Stimulated activated CD4-positive, alpha-beta T cell treated with anti-CD3 and anti-CD28 coated beads, Interleukin-1b, Interleukin-23, amount 100 ng/mL, for 4 hours (primary cell): ENCODE results near the gene DOCK2.
"Not testable (repeated sequence)": the region's sequence is repeated elsewhere in the genome, so short reads cannot be mapped to it uniquely, and the experiment has no call there.

Experiments
- DNase-seq, 2 donors: peaks; one replicate each; pipeline ENCODE4 v3.0.0-alpha.2; 2020; ENCODE audit warnings: low read depth in 2 of 2

Gene DOCK2

DNA sequence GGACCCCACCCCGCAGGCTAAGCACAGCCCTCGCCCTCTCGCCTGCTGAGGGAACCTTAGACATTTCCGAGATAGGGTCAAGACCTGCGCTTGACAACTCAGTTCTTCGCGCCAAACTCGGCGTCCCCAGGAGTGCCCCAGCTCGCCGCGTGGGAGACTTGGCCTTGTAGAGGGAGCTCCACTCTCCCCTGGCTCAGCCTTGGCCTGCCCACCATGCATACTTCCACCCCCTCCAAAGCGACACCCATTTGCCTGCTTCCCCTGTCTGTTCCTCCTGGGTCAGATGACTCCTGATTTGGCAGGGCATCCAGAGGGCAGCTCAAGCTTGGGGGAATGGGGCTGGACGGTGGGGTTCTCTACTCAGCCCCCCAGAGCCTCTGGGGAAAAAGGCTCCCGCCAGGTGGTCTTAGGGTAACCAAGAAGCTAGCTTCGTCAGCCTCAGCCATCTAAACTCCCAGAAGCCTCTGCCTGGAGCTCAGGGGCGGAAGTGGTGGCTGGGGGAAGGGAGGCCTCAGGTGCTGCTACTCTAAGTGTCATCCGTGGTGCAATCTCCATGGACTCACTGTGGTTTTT lies 560 bp downstream of the DOCK2 start:
- DNase-seq = peak; percentile 54 to 58

DNA sequence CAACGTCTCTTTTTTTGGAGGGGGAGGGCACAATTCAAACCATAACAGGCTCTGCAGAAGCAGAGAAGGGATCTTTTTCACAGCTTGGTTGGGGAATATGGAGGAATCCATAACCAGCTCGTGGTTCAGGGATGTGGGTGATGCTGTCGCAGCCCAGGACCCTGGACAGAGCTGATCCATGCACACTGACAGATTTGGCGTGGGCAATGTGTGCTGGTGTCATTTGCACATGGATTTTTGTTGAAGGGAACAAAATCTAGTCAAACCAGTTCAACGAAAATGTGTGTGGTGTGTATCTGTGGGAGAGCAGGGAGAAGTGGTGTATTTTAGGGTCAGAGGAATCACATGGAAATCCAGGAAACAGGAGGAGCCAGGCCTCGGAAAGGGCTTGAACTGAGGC lies 4.2 kb downstream of the DOCK2 start:
- no peak for DNase-seq

DNA sequence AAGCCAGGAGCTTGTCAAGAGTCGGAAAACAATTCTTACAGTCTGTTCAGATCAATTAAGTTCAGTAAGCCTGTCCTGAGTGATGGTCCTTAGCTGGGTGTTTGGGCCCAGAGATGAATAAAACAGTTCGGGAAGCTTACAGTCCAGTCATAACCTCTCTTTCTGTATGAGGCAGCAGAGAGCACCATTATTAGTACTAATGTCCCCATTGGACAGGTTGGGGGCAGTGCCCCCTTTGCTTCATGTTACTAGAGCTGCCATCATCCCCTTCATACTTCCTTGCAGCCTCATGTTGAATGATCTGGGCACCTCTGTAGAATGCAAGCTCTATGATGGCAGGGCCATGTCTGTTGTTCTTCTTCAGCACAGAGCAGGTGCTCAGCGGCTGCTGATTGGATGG lies 9.8 kb downstream of the DOCK2 start:
- DNase-seq = no peak

DNA sequence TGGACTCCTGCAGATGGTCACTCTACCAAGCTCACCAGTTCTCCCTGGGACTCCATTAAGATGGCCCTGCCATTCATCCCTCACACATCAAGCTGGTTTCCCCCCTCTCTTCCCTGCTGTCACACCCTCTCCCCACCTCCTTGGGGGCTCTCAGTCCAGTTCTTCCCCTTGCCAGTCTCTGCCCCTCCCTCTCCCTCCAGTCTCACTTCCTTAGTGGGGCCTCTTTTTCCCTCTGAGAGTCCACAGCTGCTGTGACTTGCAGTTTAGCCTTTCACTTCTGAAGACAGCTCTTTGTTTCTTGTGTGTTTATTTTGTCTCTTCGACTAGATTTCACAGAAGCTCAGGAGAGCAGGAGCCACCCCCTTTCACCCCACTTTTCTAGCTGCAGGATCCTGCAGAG lies 10.5 kb downstream of the DOCK2 start:
- DNase-seq = no peak

DNA sequence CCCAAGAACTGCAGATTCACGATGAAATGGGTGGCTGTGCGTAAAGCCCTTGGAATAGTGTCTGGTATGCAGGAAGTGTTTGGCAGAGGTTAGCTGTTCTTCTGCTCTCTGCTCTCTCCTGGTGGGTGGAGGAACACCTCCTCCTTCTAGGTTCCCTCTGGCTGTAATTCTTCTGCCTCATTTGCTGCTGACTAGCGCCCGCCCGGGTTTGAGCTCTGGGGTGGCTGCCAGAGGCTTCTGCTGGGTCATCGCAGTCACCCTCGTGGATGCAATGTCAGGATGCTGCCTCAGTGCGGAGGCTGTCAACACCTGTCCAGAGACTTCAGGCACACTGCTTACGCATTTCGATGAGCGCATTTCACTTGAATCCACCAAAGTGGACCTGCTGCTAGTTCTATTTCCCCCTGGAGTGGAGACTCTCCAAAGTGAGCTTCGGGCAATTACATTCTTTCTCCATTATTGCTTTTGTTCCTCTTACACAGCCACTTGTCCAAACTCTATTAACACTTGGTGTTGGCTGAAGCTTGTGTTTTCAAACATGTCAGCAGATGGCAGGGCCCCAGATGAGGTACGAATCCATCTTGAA lies 11.7 kb downstream of the DOCK2 start:
- DNase-seq = no peak

DNA sequence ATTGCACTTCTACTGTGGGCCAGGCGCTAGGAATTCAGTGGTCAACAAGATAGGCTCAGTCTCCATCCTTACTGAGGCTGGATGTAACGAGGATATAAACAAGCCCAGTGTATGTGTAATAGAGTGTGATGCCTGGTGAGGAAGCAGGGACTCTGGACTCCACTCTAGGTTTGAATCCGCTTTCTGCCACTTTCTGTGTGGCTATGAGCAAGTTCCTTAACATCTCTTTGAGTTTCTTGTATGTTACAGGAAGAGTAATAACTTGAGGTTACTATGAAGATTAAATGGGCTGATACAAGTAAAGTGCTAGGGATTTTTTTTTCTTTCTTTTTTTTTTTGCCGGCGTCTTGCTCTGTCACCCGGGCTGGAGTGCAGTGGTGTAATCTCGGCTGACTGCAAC lies 12.4 kb downstream of the DOCK2 start:
- no peak for DNase-seq

DNA sequence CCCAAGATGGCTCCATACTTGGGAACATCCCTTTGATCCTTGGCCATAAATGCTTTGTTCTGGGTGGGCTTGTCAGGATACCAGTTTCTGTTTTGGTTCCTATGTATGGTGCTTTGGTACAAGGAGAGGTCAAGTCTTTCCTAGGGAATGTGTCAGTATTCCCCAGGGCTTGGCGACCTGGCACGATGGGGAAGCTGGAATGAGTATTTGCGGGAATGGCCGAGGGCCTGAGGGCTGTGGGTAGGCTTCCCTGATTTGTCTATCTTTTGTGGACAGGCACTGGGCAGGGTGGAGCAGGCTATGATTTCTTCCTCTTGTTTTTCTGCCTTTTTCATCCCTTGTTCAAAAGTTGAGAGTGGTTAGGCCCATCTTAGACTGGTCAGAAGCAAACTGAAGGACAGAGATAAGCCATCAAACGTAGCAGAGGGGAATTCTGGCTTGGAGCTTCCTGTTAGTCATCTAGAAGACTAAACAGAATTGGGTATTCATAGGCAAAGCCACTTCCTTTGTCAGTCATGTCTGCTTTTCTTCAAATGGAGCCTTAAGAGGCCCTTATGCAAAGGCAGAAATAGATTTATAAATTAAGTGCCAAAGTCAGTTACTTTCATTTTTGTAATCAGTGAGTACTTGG lies 13.7 kb downstream of the DOCK2 start:
- DNase-seq = no peak

DNA sequence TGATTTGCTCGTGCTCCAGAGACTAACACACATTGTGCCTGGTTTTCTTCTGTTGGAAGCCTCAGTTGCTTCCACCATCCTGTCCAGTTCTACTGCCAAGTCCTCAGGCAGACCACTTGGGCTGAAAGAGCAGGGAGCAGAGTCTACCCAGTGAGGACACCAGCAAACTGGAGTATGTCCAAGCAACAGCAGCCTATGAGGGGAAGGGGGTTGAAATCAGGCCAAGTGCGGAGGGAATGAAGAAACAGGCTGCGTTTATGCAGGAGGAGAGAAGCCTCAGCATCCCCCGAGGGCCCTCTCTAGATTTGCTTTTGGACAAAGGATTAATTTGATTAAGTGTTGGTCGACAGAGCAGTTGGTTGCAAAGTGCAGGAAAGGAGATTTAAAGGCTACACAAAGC lies 14.5 kb downstream of the DOCK2 start:
- DNase-seq = no peak

DNA sequence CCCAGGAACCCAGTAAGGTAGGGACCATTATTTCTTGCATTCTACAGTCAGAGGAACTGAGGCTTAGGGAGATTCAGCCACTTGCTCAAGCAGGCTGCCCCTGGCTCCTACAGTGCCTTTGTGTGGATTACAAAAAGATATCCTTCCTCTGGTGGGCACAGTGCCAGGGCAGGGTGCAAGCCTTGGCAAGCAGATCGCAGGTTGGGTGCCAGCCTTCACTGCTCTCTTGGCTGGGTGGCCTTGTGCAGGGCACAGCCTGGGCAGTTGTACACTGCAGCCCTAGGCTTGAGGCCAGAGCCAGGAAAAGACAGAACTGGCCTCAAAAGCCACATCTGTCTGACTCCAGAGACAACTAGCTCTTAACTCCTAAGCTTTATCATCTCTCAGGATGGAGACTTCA lies 15.0 kb downstream of the DOCK2 start:
- no peak for DNase-seq

DNA sequence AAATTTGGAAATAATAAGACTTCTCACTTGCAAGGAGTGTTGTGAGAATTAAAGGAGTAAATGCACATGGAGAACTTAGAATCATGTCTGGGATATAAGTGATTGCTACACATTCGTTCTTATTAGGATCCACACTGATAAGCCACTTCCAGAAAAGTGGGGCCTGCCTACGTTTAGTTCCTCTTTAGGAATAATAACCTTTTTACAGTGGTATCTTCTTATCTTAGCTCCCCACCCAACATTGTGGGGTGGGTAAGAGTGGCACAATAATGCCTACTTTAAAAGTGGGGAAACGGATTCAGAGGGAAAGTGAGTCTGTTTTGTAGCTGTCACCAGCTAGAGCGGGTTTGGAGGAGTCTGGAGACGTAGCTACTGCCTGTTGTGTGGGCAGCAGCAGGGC lies 16.0 kb downstream of the DOCK2 start:
- DNase-seq = no peak

DNA sequence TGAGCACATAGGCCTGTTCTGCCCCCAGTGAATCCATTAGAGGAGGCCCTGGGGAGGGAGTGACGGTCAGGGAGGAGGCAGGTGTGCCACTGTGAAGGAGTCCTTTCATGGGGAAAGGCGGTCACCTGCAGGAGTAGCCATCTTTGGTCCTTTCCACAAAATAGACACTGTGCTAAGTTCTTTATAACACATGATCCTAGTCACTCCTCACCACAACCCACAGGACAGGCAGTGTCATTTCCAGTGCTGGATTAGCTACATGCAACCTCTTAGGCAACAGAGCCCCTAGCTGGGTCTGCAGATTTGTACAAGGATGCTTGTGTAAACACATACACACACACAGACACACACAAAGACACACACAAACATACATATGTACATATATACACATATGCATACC lies 18.3 kb downstream of the DOCK2 start:
- DNase-seq = no peak

DNA sequence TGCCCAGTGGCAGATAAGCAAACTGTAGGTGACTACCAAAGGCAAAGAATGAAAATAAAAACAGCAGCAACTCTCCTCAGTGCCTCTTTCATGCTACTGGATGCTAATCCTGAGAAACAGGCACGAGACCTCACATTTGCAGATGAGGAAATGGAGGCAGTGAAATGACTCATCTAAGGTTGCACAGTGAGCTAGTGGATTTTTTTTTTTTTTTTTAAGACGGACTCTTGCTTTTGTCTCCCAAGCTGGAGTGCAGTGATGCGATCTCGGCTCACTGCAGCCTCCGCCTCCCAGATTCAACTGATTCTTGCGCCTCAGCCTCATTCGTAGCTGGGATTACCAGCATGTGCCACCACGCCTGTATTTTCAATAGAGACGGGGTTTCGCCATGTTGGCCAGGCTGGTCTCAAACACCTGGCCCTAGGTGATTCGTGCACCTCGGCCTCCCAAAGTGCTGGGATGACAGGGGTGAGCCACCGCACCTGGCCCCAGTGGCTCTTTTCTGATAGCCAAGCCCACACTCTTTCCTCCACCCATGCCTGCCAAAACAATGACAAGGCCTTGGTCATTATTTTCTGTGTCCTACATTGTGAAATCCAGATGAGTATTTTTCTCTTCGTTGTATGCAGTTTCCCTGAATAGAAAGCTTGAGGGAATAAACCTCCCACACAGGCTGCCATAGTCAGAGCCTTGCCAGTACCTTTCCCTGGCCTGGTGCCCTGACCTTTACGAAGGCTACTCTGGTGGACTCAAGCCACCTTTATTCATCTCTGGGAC lies 19.2 kb downstream of the DOCK2 start:
- DNase-seq = no peak

DNA sequence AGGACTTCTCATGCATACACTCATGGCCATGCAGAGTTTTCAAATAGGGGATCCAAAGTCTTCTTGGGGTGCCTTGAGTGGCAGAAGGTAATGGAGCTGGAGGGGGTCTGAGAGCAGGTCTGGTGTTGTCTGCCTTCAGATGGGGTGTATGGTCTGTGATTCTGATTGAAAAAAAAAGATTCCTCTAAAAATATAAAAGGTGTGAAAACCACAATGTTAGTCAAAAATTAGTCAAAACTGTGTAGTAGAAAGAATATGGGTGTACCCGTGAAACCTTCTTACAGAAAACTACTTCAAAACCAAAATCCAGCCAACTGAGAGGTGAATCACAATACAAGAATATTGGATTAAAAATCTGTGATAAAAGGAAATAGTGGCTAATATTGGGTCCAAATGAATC lies 20.1 kb downstream of the DOCK2 start:
- DNase-seq = no peak

DNA sequence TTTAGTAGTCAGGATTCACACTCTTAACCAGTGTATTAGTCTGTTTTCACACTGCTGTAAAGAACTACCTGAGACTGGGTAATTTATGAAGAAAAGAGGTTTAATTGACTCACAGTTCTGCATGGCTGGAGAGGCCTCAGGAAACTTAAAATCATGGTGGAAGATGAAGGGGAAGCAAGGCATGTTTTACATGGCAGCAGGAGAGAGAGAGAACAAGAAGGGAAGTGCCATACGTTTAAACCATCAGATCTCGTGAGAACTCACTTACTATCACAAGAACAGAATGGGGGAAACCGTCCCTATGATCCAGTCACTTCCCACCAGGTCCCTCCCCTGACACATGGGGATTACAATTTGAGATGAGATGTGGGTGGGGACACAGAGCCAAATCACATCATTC lies 25.4 kb downstream of the DOCK2 start:
- not testable (repeated sequence) for DNase-seq

DNA sequence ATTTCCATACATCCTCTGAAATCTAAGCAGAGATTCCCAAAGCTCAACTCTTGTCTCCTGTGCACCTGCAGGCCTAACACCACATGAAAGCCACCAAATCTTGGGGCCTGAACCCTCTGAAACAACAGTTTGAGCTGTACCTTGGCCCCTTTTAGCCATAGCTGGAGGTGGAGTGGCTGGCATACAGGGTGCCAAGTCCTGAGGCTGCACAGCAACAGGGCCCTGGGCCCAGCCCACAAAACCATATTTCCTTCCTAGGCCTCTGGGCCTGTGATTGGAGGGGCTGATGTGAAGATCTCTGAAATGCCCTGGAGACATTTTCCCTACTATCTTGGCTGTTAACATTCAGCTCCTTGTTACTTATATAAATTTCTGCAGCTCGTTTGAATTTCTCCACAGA lies 26.5 kb downstream of the DOCK2 start:
- DNase-seq = no peak

DNA sequence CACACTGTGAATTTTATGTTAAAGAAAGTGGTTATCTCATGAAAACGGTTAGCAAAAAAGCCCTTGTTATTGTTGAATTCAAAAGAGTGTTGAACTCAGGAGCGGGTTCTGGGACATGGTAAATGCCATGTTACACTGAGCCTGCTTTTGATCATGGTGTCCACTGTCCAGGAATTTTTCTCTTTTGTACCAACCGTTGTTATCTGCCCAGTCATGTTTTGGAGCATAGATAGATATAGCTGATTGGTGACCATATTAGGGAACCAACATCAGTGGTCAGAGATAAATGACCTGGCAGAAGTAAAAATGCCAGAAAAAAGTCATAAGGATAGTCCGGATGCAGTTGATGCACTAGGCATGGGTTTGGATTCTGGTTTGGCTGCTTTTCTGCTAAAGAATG lies 29.3 kb downstream of the DOCK2 start:
- no peak for DNase-seq

DNA sequence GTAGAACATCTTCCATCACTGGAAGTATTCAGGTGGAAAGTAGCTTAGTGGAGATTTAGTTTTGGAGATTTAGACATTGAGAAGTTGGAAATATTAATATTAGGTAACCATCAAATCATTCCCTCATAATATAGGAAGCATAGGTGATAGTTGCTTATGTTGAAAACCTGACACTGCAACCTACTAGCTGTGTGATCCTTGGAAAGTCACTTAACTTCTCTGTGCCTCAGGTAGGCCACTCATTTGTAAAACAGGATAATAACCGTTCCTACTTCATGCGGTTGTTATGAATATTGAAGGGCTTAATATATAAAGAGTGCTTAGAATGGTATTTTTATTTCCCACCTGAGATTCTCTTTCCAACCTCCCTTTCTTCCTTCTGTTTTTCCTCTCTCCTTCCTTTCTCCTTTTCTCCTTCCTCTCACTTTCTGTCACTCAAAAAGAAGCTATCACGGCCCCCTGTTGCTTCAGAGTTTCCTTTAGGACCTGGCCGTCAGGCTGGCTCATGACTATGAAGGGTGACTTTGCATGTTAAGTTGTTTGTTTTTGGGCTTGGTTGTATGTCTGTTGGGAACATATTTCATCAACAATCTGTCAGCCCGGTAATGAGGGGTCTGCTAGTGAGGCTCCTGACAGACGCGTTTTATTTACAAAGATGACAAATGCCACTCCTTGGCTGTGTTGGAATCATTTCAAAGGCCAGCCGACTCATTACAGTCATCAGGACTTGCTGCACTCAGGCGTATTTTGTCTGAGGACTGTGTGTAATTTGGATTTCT lies 31.0 kb downstream of the DOCK2 start:
- DNase-seq = no peak

DNA sequence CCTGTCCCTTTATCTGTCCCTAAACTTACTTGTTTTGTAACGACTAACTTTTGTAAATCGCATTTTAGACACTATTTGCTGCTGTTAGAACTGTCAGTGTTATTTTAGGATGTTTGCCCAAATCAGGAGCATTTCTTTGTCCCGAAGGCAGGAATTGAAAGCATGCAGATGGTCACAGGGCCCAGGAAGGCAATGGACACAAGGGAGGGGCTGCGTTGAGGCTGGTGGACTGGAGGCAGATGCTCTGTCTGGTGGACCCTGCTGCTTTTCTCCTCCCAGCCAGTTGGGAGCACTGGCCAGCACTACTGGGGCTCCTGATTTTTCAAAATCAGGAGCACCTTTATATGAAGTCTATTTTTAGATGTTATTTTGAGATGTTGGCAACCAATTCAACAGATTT lies 31.7 kb downstream of the DOCK2 start:
- DNase-seq = no peak

DNA sequence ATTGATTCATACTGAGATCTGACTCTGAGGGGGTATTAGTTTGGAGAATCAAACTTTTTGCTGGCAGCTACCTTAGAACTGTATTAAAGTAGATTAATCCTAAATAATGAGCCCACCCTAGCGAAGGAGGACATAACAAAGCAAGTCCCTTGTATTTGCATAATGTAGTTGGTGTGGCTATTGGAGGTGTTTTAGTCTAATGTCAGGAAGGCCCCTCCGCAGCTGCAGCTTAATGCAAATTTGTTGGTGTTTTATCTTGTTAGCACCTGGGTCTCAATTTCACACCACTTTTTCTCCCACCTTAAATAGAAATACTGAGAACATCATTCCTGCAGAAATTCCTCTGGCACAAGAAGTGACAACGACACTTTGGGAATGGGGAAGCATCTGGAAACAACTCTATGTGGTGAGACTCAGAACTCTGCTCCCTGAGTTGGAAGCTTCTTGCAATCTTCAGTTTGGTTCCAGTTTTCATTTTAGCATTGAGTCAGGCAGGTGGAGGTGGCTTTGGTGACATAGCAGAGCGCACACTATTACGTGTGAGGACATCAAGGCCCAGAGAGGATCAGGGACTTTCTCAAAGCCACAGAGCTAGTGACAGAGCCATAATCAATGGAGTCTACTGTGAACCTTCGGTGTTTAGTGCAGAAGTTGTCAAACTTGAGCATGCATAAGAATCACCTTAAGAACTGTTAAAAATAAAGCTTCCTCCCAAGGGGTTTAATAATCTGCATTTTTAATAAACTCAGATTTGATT lies 33.9 kb downstream of the DOCK2 start:
- no peak for DNase-seq

DNA sequence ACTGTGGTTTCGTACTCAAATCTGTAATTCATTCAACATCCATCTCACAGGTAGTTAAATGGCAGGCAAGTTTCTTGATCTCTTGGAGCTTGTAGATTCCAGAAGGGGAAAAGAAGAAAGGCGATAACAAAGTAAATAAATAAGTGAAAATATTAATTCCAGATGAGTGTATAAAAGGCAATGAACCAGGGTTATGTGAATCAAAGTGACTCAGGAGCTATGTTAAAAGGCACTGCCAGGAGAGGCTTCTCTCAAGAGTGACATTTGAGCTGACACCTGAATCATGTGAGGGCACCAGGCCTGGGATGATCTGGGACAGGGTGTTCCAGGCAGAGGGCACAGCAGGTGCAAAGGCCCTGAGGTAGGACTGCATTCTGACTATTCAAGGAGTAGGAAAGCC lies 45.0 kb downstream of the DOCK2 start:
- no peak for DNase-seq

DNA sequence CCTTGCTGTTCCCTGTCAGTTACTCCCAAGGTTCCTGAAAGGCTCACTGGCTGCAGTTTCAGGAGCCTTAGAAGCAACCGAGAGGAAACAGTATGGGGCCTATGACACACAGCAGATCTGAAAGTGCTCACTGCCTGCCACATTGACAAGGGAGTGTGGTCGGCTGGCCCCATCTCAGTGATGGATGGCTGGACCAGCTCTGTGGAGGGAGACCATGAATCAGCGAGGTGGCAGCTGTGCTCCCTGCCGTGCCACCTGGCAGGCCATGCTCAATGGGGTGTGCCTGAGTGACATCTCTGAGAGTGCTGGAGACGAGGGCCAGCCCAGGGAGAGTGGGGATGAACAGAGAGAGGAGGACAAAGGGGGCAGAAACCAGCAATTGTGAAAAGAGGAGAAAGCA lies 49.1 kb downstream of the DOCK2 start:
- DNase-seq = no peak

DNA sequence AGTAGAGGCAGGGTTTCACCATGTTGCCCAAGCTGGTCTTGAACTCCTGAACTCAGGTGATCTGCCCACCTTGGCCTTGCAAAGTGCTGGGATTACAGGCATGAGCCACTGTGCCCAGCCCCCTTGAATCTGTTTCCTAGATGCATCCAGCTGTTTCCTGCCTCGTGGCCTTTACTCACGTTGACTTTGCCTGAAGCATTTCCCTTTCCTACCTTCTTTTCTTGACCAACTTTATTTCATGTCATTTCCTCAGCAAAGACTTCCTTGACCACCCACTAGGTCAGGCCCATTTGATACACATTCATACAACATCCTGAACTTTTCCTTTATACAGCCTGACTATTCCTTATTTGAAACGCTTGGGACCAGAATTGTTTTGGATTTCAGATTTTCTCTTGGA lies 51.0 kb downstream of the DOCK2 start:
- no peak for DNase-seq
